ENCODE results near the gene GRM5. TPM values are rescaled to one million over a fixed set of nuclear protein-coding genes. Genes with fewer than 3 reads are reported as not detected.

The GRM5 gene
- total RNA-seq, 4 donors from 2014 or later = not detected

- H3K36me3 ChIP-seq = no peaks in the 10 kb centered on the region
- H3K9me3 ChIP-seq = no peaks in the 10 kb centered on the region
- no peaks in the 10 kb centered on the region for H3K4me1 ChIP-seq
- no peak for ATAC-seq
- no peak overlapping the region for H3K27ac ChIP-seq
- no peak for TF ChIP-seq POLR2A (IDR thresholded peaks at IDR 0.05)
- TF ChIP-seq EP300 (IDR thresholded peaks at IDR 0.05) = no peak
- no peak for TF ChIP-seq POLR2AphosphoS5 (IDR thresholded peaks at IDR 0.05)
- no peak for TF ChIP-seq CTCF (IDR thresholded peaks at IDR 0.05)
- H3K27me3 ChIP-seq = no peaks in the 10 kb centered on the region
- WGBS, 2 donors (ENCODE audit: low coverage in 1 of 2) = 37 to 45% methylated on average over 5 of the region's 5 CpGs
- no peak overlapping the region for H3K4me3 ChIP-seq
Measured at GRCh38 chr11:88618327-88619070, 447.3 kb downstream of the GRM5 start.

- H3K27ac ChIP-seq = no peak overlapping the region
- no peaks in the 10 kb centered on the region for H3K27me3 ChIP-seq
- TF ChIP-seq EP300 (IDR thresholded peaks at IDR 0.05) = no peak
- no peak for TF ChIP-seq POLR2A (IDR thresholded peaks at IDR 0.05)
- TF ChIP-seq POLR2AphosphoS5 (IDR thresholded peaks at IDR 0.05) = no peak
- TF ChIP-seq CTCF (IDR thresholded peaks at IDR 0.05) = no peak
- no peaks in the 10 kb centered on the region for H3K36me3 ChIP-seq
- H3K4me3 ChIP-seq = no peak overlapping the region
- 63% methylated on average over 1 of the region's 1 CpG; no CpG with 5 or more reads in 1 of the 2 donors for WGBS, 2 donors (ENCODE audit: low coverage in 1 of 2)
- no peaks in the 10 kb centered on the region for H3K9me3 ChIP-seq
- no peak for ATAC-seq
- H3K4me1 ChIP-seq = no peaks in the 10 kb centered on the region
Measured at GRCh38 chr11:88617226-88617625, 448.6 kb downstream of the GRM5 start.

- no peak for ATAC-seq
- no peaks in the 10 kb centered on the region for H3K9me3 ChIP-seq
- H3K27me3 ChIP-seq = no peaks in the 10 kb centered on the region
- H3K27ac ChIP-seq = no peak overlapping the region
- no peaks in the 10 kb centered on the region for H3K36me3 ChIP-seq
- TF ChIP-seq POLR2AphosphoS5 (IDR thresholded peaks at IDR 0.05) (no peak), EP300 (IDR thresholded peaks at IDR 0.05) (no peak), POLR2A (IDR thresholded peaks at IDR 0.05) (no peak), CTCF (IDR thresholded peaks at IDR 0.05) (no peak)
- H3K4me1 ChIP-seq = no peaks in the 10 kb centered on the region
- 67 to 79% methylated on average over 2 of the region's 2 CpGs for WGBS, 2 donors (ENCODE audit: low coverage in 1 of 2)
- no peak overlapping the region for H3K4me3 ChIP-seq
Measured at GRCh38 chr11:88604260-88604659, 461.5 kb downstream of the GRM5 start.

GRCh38 chr11:88603091-88603867 is 462.5 kb downstream of the GRM5 start:
- Histone ChIP-seq H3K4me3 (no peak overlapping the region), H3K36me3 (no peaks in the 10 kb centered on the region), H3K9me3 (no peaks in the 10 kb centered on the region), H3K27me3 (no peaks in the 10 kb centered on the region), H3K4me1 (no peaks in the 10 kb centered on the region), H3K27ac (no peak overlapping the region)
- 69 to 72% methylated on average over 2 to 3 of the region's 3 CpGs for WGBS, 2 donors (ENCODE audit: low coverage in 1 of 2)
- ATAC-seq = no peak
- no peak for TF ChIP-seq POLR2A (IDR thresholded peaks at IDR 0.05)

- Histone ChIP-seq H3K36me3 (no peaks in the 10 kb centered on the region), H3K27ac (no peak overlapping the region), H3K4me1 (no peaks in the 10 kb centered on the region), H3K4me3 (no peak overlapping the region), H3K9me3 (no peaks in the 10 kb centered on the region), H3K27me3 (no peaks in the 10 kb centered on the region)
- TF ChIP-seq EP300 (IDR thresholded peaks at IDR 0.05) (no peak), POLR2AphosphoS5 (IDR thresholded peaks at IDR 0.05) (no peak), CTCF (IDR thresholded peaks at IDR 0.05) (no peak), POLR2A (IDR thresholded peaks at IDR 0.05) (no peak)
- no peak for ATAC-seq
- WGBS, 2 donors (ENCODE audit: low coverage in 1 of 2) = 43 to 74% methylated on average over 2 of the region's 2 CpGs
Measured at GRCh38 chr11:88597387-88597786, 468.4 kb downstream of the GRM5 start.
